Measurements from ENCODE around the gene TNFAIP8L2.
"Not testable (repeated sequence)": the region's sequence is repeated elsewhere in the genome, so short reads cannot be mapped to it uniquely, and the experiment has no call there.

The TNFAIP8L2 gene

GRCh38 chr1:151192047-151192446 is 35.6 kb downstream of the TNFAIP8L2 start:
- Histone ChIP-seq H3K79me1 (ENCODE audit: low read length) (peaks cover 10% of the 10 kb centered on the region), H4K8ac (ENCODE audit: low read depth, low read length) (no peak overlapping the region), H3K9ac (ENCODE audit: low read length) (no peak overlapping the region), H3K36me3 (ENCODE audit: control insufficient read depth in 1 of 2, insufficient read depth in 2 of 2, low read length in 2 of 2) (no peaks in the 10 kb centered on the region), H2BK120ac (ENCODE audit: insufficient read depth, low read length, poor library complexity) (no peak overlapping the region), H3K27me3 (ENCODE audit: insufficient read depth, low read length) (no peaks in the 10 kb centered on the region), H3K27ac (ENCODE audit: low read depth, low read length) (no peak overlapping the region), H3K4me1 (ENCODE audit: control insufficient read depth in 1 of 2, insufficient read depth in 2 of 2, low read length in 2 of 2) (peaks cover 5 to 9% of the 10 kb centered on the region in 2 experiments), H3K18ac (ENCODE audit: low read length) (no peak overlapping the region), H3K4me2 (ENCODE audit: low read length) (no peak overlapping the region), H3K79me2 (ENCODE audit: control insufficient read depth, insufficient read depth, low read length, poor library complexity) (peaks cover 8% of the 10 kb centered on the region), H3K14ac (ENCODE audit: low read length) (no peak overlapping the region), H3K23ac (ENCODE audit: low read length) (no peak overlapping the region), H2BK5ac (ENCODE audit: low read depth, low read length, poor library complexity) (no peak overlapping the region), H2AFZ (ENCODE audit: insufficient read depth, low read length, poor library complexity) (no peak overlapping the region), H4K12ac (ENCODE audit: low read depth, low read length) (no peak overlapping the region), H2BK12ac (ENCODE audit: low read length) (no peak overlapping the region), H2AK5ac (ENCODE audit: low read length) (no peak overlapping the region), H3K4me3 (ENCODE audit: low read depth, low read length) (no peak overlapping the region), H3K4ac (ENCODE audit: low read depth, low read length) (no peak overlapping the region), H4K91ac (ENCODE audit: low read depth, low read length) (no peak overlapping the region), H3K9me3 (ENCODE audit: insufficient read depth, low read depth, low read length) (no peaks in the 10 kb centered on the region)
- no peak for DNase-seq
- no CpG with 5 or more reads among the region's 7 CpGs for WGBS (ENCODE audit: extremely low coverage, insufficient coverage, insufficient read length)

GRCh38 chr1:151193304-151193703 is 36.9 kb downstream of the TNFAIP8L2 start:
- Histone ChIP-seq H2AFZ (ENCODE audit: insufficient read depth, low read length, poor library complexity) (no peak overlapping the region), H4K12ac (ENCODE audit: low read depth, low read length) (no peak overlapping the region), H2BK12ac (ENCODE audit: low read length) (no peak overlapping the region), H3K27me3 (ENCODE audit: insufficient read depth, low read length) (no peaks in the 10 kb centered on the region), H3K27ac (ENCODE audit: low read depth, low read length) (no peak overlapping the region), H3K36me3 (ENCODE audit: control insufficient read depth in 1 of 2, insufficient read depth in 2 of 2, low read length in 2 of 2) (no peaks in the 10 kb centered on the region), H3K79me2 (ENCODE audit: control insufficient read depth, insufficient read depth, low read length, poor library complexity) (peaks cover 8% of the 10 kb centered on the region), H4K8ac (ENCODE audit: low read depth, low read length) (no peak overlapping the region), H3K23ac (ENCODE audit: low read length) (no peak overlapping the region), H3K18ac (ENCODE audit: low read length) (no peak overlapping the region), H3K4me3 (ENCODE audit: low read depth, low read length) (no peak overlapping the region), H3K4me2 (ENCODE audit: low read length) (no peak overlapping the region), H4K91ac (ENCODE audit: low read depth, low read length) (no peak overlapping the region), H3K9ac (ENCODE audit: low read length) (no peak overlapping the region), H3K4me1 (ENCODE audit: control insufficient read depth in 1 of 2, insufficient read depth in 2 of 2, low read length in 2 of 2) (peaks cover 9% of the 10 kb centered on the region in 2 experiments), H3K9me3 (ENCODE audit: insufficient read depth, low read depth, low read length) (no peaks in the 10 kb centered on the region), H3K14ac (ENCODE audit: low read length) (no peak overlapping the region), H2BK5ac (ENCODE audit: low read depth, low read length, poor library complexity) (no peak overlapping the region), H3K79me1 (ENCODE audit: low read length) (peaks cover 12% of the 10 kb centered on the region), H2AK5ac (ENCODE audit: low read length) (no peak overlapping the region), H2BK120ac (ENCODE audit: insufficient read depth, low read length, poor library complexity) (no peak overlapping the region), H3K4ac (ENCODE audit: low read depth, low read length) (no peak overlapping the region)
- DNase-seq: no peak
- no CpG with 5 or more reads among the region's 6 CpGs for WGBS (ENCODE audit: extremely low coverage, insufficient coverage, insufficient read length)

DNA sequence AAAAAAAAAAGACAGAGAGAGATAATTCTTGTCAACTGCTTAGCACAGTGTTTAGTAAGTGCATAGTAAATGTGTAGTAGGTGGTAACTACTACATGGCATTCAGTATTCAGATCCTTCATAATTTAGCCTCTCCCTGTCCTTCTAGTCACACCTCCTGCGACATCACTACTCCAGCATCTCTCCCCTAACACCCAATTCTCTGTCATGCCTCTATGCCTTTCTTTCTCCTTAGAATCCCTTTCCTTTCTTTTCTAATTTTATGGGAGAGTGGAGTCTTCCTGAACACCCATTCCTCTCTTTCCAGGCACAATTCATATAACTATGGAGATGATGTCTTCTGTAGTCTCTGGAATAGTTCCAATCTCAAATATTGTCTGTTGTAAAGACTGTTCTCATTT is 37.4 kb downstream of the TNFAIP8L2 start:
- Histone ChIP-seq H3K36me3 (ENCODE audit: control insufficient read depth in 1 of 2, insufficient read depth in 2 of 2, low read length in 2 of 2) (no peaks in the 10 kb centered on the region), H2AK5ac (ENCODE audit: low read length) (no peak overlapping the region), H3K4ac (ENCODE audit: low read depth, low read length) (no peak overlapping the region), H4K8ac (ENCODE audit: low read depth, low read length) (no peak overlapping the region), H4K91ac (ENCODE audit: low read depth, low read length) (no peak overlapping the region), H3K27me3 (ENCODE audit: insufficient read depth, low read length) (no peaks in the 10 kb centered on the region), H4K12ac (ENCODE audit: low read depth, low read length) (no peak overlapping the region), H2BK5ac (ENCODE audit: low read depth, low read length, poor library complexity) (no peak overlapping the region), H3K18ac (ENCODE audit: low read length) (no peak overlapping the region), H3K4me2 (ENCODE audit: low read length) (no peak overlapping the region), H3K79me2 (ENCODE audit: control insufficient read depth, insufficient read depth, low read length, poor library complexity) (peaks cover 12% of the 10 kb centered on the region), H3K14ac (ENCODE audit: low read length) (no peak overlapping the region), H3K4me1 (ENCODE audit: control insufficient read depth in 1 of 2, insufficient read depth in 2 of 2, low read length in 2 of 2) (peaks cover 6 to 9% of the 10 kb centered on the region in 2 experiments), H2BK120ac (ENCODE audit: insufficient read depth, low read length, poor library complexity) (no peak overlapping the region), H3K9ac (ENCODE audit: low read length) (no peak overlapping the region), H3K79me1 (ENCODE audit: low read length) (peaks cover 17% of the 10 kb centered on the region), H3K23ac (ENCODE audit: low read length) (no peak overlapping the region), H2BK12ac (ENCODE audit: low read length) (no peak overlapping the region), H2AFZ (ENCODE audit: insufficient read depth, low read length, poor library complexity) (no peak overlapping the region), H3K9me3 (ENCODE audit: insufficient read depth, low read depth, low read length) (no peaks in the 10 kb centered on the region), H3K27ac (ENCODE audit: low read depth, low read length) (no peak overlapping the region), H3K4me3 (ENCODE audit: low read depth, low read length) (no peak overlapping the region)
- DNase-seq: no peak
- no CpG with 5 or more reads among the region's 1 CpG for WGBS (ENCODE audit: extremely low coverage, insufficient coverage, insufficient read length)

- Histone ChIP-seq H2AK5ac (ENCODE audit: low read length) (peak overlapping the region; percentile 30), H2BK120ac (ENCODE audit: insufficient read depth, low read length, poor library complexity) (peak overlapping the region; percentile 38), H4K91ac (ENCODE audit: low read depth, low read length) (peak overlapping the region; percentile 61), H3K79me1 (ENCODE audit: low read length) (peaks cover 18% of the 10 kb centered on the region), H4K8ac (ENCODE audit: low read depth, low read length) (peak overlapping the region; percentile 36), H3K4ac (ENCODE audit: low read depth, low read length) (peak overlapping the region; percentile 12), H3K79me2 (ENCODE audit: control insufficient read depth, insufficient read depth, low read length, poor library complexity) (peaks cover 13% of the 10 kb centered on the region)
- H2AFZ ChIP-seq (ENCODE audit: insufficient read depth, low read length, poor library complexity); H2BK12ac ChIP-seq (ENCODE audit: low read length); H3K23ac ChIP-seq (ENCODE audit: low read length); H3K4me3 ChIP-seq (ENCODE audit: low read depth, low read length); H3K4me2 ChIP-seq (ENCODE audit: low read length); H3K36me3 ChIP-seq (ENCODE audit: control insufficient read depth in 1 of 2, insufficient read depth in 2 of 2, low read length in 2 of 2); H4K12ac ChIP-seq (ENCODE audit: low read depth, low read length); H3K9ac ChIP-seq (ENCODE audit: low read length); H2BK5ac ChIP-seq (ENCODE audit: low read depth, low read length, poor library complexity); H3K27me3 ChIP-seq (ENCODE audit: insufficient read depth, low read length); H3K9me3 ChIP-seq (ENCODE audit: insufficient read depth, low read depth, low read length); H3K14ac ChIP-seq (ENCODE audit: low read length); H3K27ac ChIP-seq (ENCODE audit: low read depth, low read length); H3K4me1 ChIP-seq (ENCODE audit: control insufficient read depth in 1 of 2, insufficient read depth in 2 of 2, low read length in 2 of 2); H3K18ac ChIP-seq (ENCODE audit: low read length): not testable (repeated sequence)
- DNase-seq: peak; percentile 80 to 89
- WGBS (ENCODE audit: extremely low coverage, insufficient coverage, insufficient read length): no CpG with 5 or more reads among the region's 17 CpGs
Measured at GRCh38 chr1:151194894-151195594, 38.6 kb downstream of the TNFAIP8L2 start.

Data from trophoblast cell (in vitro differentiated cells and primary cell).